ENCODE data around the gene SCAPER.

The SCAPER gene

DNA sequence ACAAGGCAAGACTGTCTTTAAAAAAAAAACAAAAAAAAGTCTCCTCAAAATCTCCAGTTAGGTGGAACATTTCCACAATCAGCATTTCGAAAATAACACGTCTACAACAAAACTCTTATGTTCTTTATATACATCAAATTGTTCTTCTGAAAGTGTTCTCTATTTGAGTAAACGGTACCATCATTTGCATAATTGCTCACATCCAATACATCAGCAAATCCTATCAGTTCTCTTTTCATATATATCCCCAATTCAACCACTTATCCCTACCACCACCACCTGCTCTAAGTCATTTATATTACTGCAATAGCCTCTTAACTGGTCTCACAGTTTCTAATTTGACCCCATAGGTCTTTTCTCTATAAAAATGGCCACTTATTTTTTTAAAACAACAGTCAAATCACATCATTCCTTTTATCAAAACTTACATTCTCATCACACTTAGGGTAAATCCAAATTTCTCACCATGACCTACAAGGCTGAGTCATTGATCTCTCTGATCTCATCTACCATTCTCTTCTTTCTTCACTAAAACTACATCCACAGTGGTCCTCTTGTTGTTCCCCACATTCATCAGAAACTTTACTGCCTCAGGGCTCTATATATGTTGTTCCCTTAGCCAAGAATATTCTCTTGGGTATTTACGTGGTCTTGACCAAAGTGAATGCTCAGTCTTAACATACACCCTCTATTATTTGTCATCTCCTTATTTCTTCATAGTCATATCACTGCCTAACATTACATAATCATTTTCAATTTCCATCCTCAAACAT is 237.0 kb downstream of the SCAPER start:
- DNase-seq = no peak

GRCh38 chr15:76664895-76665294 is 240.2 kb downstream of the SCAPER start:
- DNase-seq = no peak

- no peak for DNase-seq
Measured at GRCh38 chr15:76664411-76664810, 240.7 kb downstream of the SCAPER start.

GRCh38 chr15:76663529-76663928 is 241.6 kb downstream of the SCAPER start:
- DNase-seq = no peak

- DNase-seq = no peak
Measured at GRCh38 chr15:76648732-76649444, 256.3 kb downstream of the SCAPER start.

DNA sequence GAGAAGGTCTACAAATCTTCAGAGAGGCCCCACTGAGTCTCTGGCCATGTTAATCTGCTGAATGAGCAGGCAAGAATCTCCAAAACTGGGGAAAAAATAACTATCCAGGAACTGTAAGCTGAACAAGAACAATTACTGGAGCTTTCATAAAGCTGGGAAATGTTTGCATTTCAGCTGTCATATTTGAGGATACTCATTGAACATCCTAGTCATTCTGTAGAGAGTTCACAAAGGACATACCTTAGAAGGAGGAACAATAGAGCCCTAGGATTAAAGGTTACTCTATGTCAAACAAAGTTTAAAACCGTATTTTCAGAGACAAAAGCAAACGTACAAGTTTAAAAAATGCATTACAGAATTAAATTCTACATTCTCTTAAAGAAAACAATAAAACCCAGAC is 257.5 kb downstream of the SCAPER start:
- no peak for DNase-seq

GRCh38 chr15:76644646-76645045 is 260.5 kb downstream of the SCAPER start:
- DNase-seq = no peak

- no peak for DNase-seq
Measured at GRCh38 chr15:76642671-76643070, 262.5 kb downstream of the SCAPER start.

DNA sequence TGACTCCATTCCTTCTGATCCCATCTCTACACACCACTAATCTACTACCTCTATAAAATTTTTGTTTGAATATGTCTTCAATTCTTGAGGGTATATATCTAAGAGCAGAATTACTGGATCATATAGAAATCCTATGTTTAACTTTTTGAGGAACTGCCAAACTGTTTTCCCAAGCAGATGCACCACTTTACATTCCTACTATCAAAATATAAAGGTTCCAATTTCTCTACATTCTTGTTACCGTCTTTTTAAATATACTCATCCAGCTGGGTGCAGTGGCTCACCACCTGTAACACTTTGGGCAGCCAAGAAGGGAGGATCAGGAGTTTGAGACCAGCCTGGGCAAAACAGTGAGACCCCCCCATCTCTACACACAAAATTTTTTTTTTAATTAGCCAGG is 268.0 kb downstream of the SCAPER start:
- DNase-seq = no peak

DNA sequence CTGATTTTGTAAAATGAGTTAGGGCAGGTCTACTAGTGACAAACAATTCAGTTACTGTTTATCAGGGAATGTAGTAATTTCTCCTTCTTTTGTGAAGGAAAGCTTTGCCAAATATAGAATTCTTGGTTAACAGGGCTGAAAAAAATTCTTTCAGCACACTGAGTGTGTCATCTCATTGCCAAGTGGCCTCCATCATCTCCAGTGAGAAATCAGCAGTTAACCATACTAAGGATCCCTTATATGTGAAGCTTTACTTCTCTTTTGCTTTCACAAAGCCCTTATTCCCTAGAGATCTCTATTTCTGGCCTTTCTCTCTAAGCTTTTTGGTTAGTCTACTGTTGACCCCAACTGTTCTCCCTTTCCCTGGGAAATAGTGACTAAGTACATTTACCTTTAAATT is 269.1 kb downstream of the SCAPER start:
- DNase-seq = no peak

DNA sequence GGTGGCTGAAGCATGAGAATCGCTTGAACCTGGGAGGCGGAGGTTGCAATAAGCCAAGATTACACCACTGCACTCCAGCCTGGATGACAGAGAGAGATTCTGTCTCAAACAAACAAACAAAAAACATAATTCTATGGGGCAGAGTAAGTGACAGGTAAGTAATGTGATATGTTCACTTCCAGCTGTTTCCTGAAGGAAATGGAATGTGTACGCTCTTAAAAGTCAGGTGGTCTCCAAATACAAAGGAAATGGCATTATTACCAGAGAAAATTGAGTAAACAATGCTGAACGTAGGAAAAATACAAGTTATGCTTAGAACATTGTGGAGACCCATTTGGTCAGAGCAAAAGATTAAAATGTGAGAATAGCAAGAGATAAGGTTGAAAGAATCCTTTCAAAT is 278.5 kb downstream of the SCAPER start:
- DNase-seq = no peak

GRCh38 chr15:76625267-76625666 is 279.9 kb downstream of the SCAPER start:
- no peak for DNase-seq

DNA sequence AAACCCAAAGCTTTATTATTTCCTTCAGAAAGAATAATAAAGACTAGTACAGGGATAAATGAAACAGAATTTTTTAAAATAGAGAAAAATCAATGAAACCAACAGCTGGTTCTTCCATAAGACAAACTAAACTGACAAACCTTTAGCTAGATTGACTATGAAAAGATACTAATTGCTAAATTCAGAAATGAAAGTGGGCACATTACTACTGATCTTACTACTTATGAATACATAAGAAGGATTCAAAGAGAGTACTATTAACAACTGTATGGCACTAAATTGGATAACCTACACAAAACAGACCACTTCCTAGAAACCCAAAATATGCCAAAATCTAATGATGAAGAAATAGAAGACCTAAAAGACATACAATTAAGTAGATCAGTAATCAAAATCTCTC is 290.4 kb downstream of the SCAPER start:
- no peak for DNase-seq

GRCh38 chr15:76588811-76589747 is 316.1 kb downstream of the SCAPER start:
- no peak for DNase-seq

- DNase-seq = no peak
Measured at GRCh38 chr15:76585576-76585897, 319.6 kb downstream of the SCAPER start.

DNA sequence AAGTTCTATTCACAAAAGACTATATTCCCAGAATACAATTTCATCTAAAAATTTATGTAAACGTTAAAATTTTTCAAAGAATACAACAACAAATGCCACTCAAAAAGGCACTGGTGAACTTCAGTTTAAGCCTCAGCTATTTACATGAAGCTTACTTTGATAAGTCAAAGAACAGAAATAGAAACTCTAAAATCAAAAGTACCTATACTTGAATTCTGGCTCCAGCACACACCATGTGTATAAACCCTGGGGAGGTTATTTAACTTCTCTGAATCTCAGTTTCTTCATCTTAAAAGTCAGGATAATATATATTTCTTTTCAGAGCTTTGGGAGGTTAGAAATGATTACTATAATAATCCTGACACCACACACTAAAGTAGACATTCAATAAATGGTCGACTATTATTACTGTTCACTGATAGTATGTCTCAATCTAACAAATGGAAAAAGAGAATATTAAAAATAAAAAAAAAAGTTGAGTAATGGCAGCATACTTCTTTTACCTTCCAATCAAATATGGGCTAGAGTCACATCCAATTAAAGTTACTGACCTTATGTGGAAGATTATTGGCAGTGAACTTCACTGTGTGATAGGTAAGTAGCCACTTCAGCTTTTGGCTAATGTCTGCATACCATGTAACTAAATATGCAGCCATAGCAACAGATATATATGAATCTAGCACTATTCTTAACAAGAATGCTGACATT is 320.1 kb downstream of the SCAPER start:
- DNase-seq = no peak

- DNase-seq = no peak
Measured at GRCh38 chr15:76582550-76582949, 322.6 kb downstream of the SCAPER start.

DNA sequence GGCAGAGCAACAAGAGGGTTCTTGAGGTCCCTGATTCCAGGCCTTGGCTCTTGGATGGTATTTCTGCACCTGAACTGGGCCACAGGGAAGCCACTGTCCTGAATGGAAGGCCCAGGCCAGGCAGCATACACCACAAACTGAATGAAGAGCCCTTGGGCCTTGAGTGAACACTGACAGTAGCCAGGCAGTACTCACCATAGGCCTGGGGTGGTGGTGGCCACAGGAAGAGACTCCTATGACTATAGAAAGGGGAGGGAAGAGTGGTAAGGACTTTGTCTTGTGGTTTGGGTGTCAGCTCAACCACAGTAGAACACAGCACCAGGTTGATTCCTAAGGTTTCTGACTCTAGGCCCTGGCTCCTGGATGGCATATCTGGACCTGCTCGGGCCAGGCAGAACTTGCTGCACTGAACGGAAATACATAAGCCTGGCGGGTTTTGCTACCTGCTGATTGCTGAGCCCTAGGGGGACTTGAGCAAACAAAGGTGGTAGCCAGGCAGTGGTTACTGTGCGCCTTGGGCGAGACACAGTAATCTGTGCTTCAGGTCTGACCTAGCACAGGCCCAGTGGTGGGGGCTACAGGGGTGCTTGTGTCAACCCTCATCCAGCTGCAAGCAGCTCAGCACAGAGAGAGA is 327.1 kb downstream of the SCAPER start:
- no peak for DNase-seq

GRCh38 chr15:76576523-76577279 is 328.4 kb downstream of the SCAPER start:
- no peak for DNase-seq

DNA sequence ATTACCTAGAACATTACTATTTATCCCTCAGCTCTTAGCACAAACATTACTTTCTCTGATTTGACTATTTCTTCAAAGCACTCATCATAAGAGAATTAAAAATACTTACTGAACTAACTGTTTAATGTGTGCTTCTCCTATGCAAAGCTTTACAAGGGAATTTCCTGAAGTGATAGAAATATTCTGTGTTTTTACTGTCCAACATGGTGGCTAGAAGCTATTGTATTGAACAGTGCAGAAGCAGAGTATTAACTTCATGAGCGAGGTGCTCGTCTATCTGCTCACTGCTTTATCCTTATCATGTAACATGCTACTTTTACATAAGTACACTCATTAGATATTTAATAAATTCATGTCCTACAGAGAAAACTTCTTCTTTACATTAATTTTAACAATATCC is 329.5 kb downstream of the SCAPER start:
- no peak for DNase-seq

- no peak for DNase-seq
Measured at GRCh38 chr15:76575274-76575673, 329.9 kb downstream of the SCAPER start.

- no peak for DNase-seq
Measured at GRCh38 chr15:76572983-76573314, 332.2 kb downstream of the SCAPER start.
